Neural cell (in vitro differentiated cells): Measurements from ENCODE around the gene GALNT2.

Experiments
- CTCF ChIP-seq: fragments of 450-650 bp; IDR thresholded peaks from 2 replicates; pipeline ENCODE4 v1.5.1; 2014; ENCODE audit warnings: antibody characterized with exemption, mild to moderate bottlenecking, moderate library complexity; ENCODE audit not compliant: poor library complexity, severe bottlenecking
- EP300 ChIP-seq: fragments of 450-650 bp; conservative IDR thresholded peaks from 2 replicates; pipeline ENCODE4 v1.6.1; 2014; ENCODE audit warnings: antibody characterized with exemption, mild to moderate bottlenecking, moderate library complexity; ENCODE audit not compliant: poor library complexity, severe bottlenecking
- EZH2 ChIP-seq: fragments of 200-600, 300-800 bp; shearing (Covaris generic), sonication (generic); IDR thresholded peaks from 2 replicates; pipeline ENCODE4 v1.6.1; 2014; ENCODE audit warnings: antibody characterized with exemption, low read length, borderline replicate concordance, mild to moderate bottlenecking; ENCODE audit not compliant: insufficient read depth, poor library complexity, severe bottlenecking
- TAF1 ChIP-seq: IDR thresholded peaks from 2 replicates; pipeline ENCODE4 v1.6.1; 2012; ENCODE audit warnings: low read depth

- no peak for TF ChIP-seq CTCF
- no peak for TF ChIP-seq EP300
- no peak for TF ChIP-seq TAF1
- no peak for TF ChIP-seq EZH2
Measured at GRCh38 chr1:230322967-230323547, 256.0 kb downstream of the GALNT2 start.
